NCI-H1092 treated with DMSO at 0.1 percent for 48 hours (cell line): Measurements from ENCODE around the gene INVS.
"Not testable (repeated sequence)": the region's sequence is repeated elsewhere in the genome, so short reads cannot be mapped to it uniquely, and the experiment has no call there.

Experiments
- DNase-seq: peaks from one replicate; lab custom pipeline; 2025; lab: John Stamatoyannopoulos, UW

INVS gene

GRCh38 chr9:100098887-100099721 lies at the start of gene INVS, which contains the start of gene ERP44:
Gene INVS, plus strand, starts transcription at chr9:100099243. Its CDS starts 5,279 bp downstream, at chr9:100104522.
Gene ERP44, minus strand, starts transcription at chr9:100099000. Its CDS starts 160 bp downstream, at chr9:100098840.
- peak; percentile 99 for DNase-seq

- no peak for DNase-seq
Observed at GRCh38 chr9:100049551-100049950, 49.5 kb upstream of the INVS start.

GRCh38 chr9:100052375-100052774 lies 46.7 kb upstream of the INVS start:
- no peak for DNase-seq

GRCh38 chr9:100056561-100056960 lies 42.5 kb upstream of the INVS start:
- no peak for DNase-seq

- no peak for DNase-seq
Observed at GRCh38 chr9:100057624-100058023, 41.4 kb upstream of the INVS start.

- no peak for DNase-seq
Observed at GRCh38 chr9:100058699-100059579, 40.1 kb upstream of the INVS start.

GRCh38 chr9:100062683-100063082 lies 36.4 kb upstream of the INVS start:
- not testable (repeated sequence) for DNase-seq

- no peak for DNase-seq
Observed at GRCh38 chr9:100063185-100063584, 35.9 kb upstream of the INVS start.

- no peak for DNase-seq
Observed at GRCh38 chr9:100064872-100065581, 34.0 kb upstream of the INVS start.

- no peak for DNase-seq
Observed at GRCh38 chr9:100066539-100066938, 32.5 kb upstream of the INVS start.

- DNase-seq, result not testable (repeated sequence)
Observed at GRCh38 chr9:100067990-100068389, 31.1 kb upstream of the INVS start.

- DNase-seq, result not testable (repeated sequence)
Observed at GRCh38 chr9:100069068-100069467, 30.0 kb upstream of the INVS start.

GRCh38 chr9:100070104-100071041 lies 28.7 kb upstream of the INVS start:
- no peak for DNase-seq

- DNase-seq, result no peak
Observed at GRCh38 chr9:100071271-100071670, 27.8 kb upstream of the INVS start.

GRCh38 chr9:100072805-100073204 lies 26.2 kb upstream of the INVS start:
- DNase-seq, result no peak

GRCh38 chr9:100074093-100074492 lies 24.9 kb upstream of the INVS start:
- no peak for DNase-seq

- DNase-seq, result no peak
Observed at GRCh38 chr9:100074989-100075388, 24.1 kb upstream of the INVS start.

- not testable (repeated sequence) for DNase-seq
Observed at GRCh38 chr9:100076256-100076655, 22.8 kb upstream of the INVS start.

- DNase-seq, result no peak
Observed at GRCh38 chr9:100082782-100083181, 16.3 kb upstream of the INVS start.

- no peak for DNase-seq
Observed at GRCh38 chr9:100083448-100084127, 15.5 kb upstream of the INVS start.

- no peak for DNase-seq
Observed at GRCh38 chr9:100084128-100084453, 15.0 kb upstream of the INVS start.
